ENCODE results near the gene COX4I2.
A peak's percentile ranks its signal among the peaks of the same experiment; 100 is the strongest.

Gene COX4I2

DNA sequence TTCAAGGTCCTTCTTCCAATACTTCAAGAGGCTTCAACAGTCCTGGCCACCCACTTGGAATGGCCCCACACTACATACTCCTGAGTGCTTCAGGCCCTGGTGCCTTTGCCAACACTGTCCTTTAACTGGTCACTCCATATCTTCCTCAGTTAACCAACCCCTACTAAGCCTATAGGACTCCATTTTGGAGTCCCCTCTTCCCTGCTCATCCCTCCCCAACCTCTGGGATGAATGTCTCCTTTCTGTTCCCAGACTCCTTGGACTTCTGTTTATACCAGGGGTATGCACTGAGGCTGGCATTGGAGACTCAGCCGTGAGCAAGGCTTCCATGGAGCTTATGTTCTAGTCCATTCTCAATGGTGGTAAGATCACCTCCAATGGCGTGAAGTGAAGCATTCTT, 33.6 kb downstream of the COX4I2 start:
- no peak for TF ChIP-seq CTCF (IDR thresholded peaks at IDR 0.05; ENCODE audit: low read depth, low read length)
- H3K4me3 ChIP-seq (ENCODE audit: low read depth, low read length), result no peak overlapping the region
- no peak for DNase-seq (ENCODE audit: low read depth, low spot score)
- in situ Hi-C loops (cut with HindIII; ENCODE audit: low sequenced_read_pairs), result no loop called here

GRCh38 chr20:31673435-31673834, 35.7 kb downstream of the COX4I2 start:
- no peak for TF ChIP-seq CTCF (IDR thresholded peaks at IDR 0.05; ENCODE audit: low read depth, low read length)
- no peak for DNase-seq (ENCODE audit: low read depth, low spot score)
- in situ Hi-C loops (cut with HindIII; ENCODE audit: low sequenced_read_pairs), result no loop called here
- no peak overlapping the region for H3K4me3 ChIP-seq (ENCODE audit: low read depth, low read length)

DNA sequence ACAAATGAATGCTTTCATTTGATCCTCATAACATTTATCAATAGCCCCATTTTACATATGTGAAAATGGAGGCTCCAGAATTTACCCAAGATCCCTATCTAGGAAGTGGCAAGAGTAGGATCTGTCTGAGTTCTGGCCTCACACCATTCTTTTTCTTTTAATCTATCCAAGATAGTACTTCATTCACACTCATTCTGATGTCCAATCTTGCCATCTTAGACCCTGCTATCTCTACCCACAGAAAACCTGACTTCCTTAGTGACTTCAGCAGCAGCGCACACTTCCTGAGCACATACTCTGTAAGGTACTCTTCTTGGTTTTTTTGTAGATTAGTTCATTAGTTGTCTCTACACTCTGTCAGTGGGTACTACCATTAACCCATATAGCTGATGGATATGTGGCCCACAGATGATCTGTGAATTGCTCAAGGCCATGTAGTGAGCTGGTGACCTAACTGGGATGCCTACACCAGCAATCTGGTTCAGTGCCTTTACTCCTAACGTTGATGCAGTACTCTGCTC, 36.3 kb downstream of the COX4I2 start:
- no peak for TF ChIP-seq CTCF (IDR thresholded peaks at IDR 0.05; ENCODE audit: low read depth, low read length)
- H3K4me3 ChIP-seq (ENCODE audit: low read depth, low read length), result no peak overlapping the region
- in situ Hi-C loops (cut with HindIII; ENCODE audit: low sequenced_read_pairs), result no loop called here
- no peak for DNase-seq (ENCODE audit: low read depth, low spot score)

GRCh38 chr20:31674895-31675827, 37.4 kb downstream of the COX4I2 start:
- in situ Hi-C loops (cut with HindIII; ENCODE audit: low sequenced_read_pairs), result no loop called here
- TF ChIP-seq CTCF (IDR thresholded peaks at IDR 0.05; ENCODE audit: low read depth, low read length), result no peak
- no peak overlapping the region for H3K4me3 ChIP-seq (ENCODE audit: low read depth, low read length)
- peak; percentile 73 for DNase-seq (ENCODE audit: low read depth, low spot score)

- no peak for TF ChIP-seq CTCF (IDR thresholded peaks at IDR 0.05; ENCODE audit: low read depth, low read length)
- in situ Hi-C loops (cut with HindIII; ENCODE audit: low sequenced_read_pairs), result no loop called here
- DNase-seq (ENCODE audit: low read depth, low spot score), result no peak
- H3K4me3 ChIP-seq (ENCODE audit: low read depth, low read length), result no peak overlapping the region
These were observed 38.3 kb downstream of the COX4I2 start for GRCh38 chr20:31675828-31676608.

DNA sequence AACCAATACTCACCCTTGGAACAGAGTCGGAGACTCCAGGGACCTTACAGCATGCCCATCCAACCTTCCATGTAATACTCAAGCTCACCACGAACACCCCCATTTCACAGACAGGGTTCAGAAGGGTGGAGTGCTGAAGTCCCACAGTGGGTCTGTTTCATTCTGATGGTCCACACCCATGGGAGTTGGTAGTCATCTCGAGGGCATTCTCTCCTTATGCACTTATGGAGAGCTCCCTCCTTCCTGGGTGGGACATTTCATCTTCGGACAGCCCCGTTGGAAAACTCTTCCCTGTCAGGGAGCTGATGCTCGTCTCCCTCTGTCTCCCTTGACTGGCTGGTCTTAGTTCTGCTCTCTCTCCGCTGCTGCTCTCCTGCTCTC, 38.9 kb downstream of the COX4I2 start:
- in situ Hi-C loops (cut with HindIII; ENCODE audit: low sequenced_read_pairs), result no loop called here
- no peak overlapping the region for H3K4me3 ChIP-seq (ENCODE audit: low read depth, low read length)
- no peak for TF ChIP-seq CTCF (IDR thresholded peaks at IDR 0.05; ENCODE audit: low read depth, low read length)
- DNase-seq (ENCODE audit: low read depth, low spot score), result no peak
